ENCODE data around the gene FARP1.

Gene FARP1

GRCh38 chr13:98339684-98340425 is 197.0 kb downstream of the FARP1 start:
- ChIA-PET POLR2A (no interaction called here), CTCF (interaction anchor here (1.2 kb wide), 1 partner anchor 26 kb away, joined by 3 read pairs; no protein-coding TSS in a partner anchor)
- TF ChIP-seq CTCF (IDR thresholded peaks at IDR 0.05; ENCODE audit: insufficient read depth, low read length, missing control alignments) = no peak

GRCh38 chr13:98342953-98343352 is 200.1 kb downstream of the FARP1 start:
- ChIA-PET CTCF (interaction anchor here (1.5 kb wide), 1 partner anchor 309 kb away, joined by 5 read pairs; no protein-coding TSS in a partner anchor), POLR2A (no interaction called here)
- H3K4me3 ChIP-seq (ENCODE audit: low read depth, low read length) = no peak overlapping the region
- no peak for DNase-seq (ENCODE audit: low read depth, low spot score)
- no peak for TF ChIP-seq CTCF (IDR thresholded peaks at IDR 0.05; ENCODE audit: insufficient read depth, low read length, missing control alignments)

More at GRCh38 chr13:98339684-98340425, 197.0 kb downstream of the FARP1 start:
- H3K4me3 ChIP-seq (ENCODE audit: low read depth, low read length) = no peak overlapping the region
- DNase-seq (ENCODE audit: low read depth, low spot score) = no peak

- ChIA-PET POLR2A (no interaction called here), CTCF (interaction anchor here (1.5 kb wide), 1 partner anchor 310 kb away, joined by 5 read pairs; no protein-coding TSS in a partner anchor)
- no peak overlapping the region for H3K4me3 ChIP-seq (ENCODE audit: low read depth, low read length)
- no peak for TF ChIP-seq CTCF (IDR thresholded peaks at IDR 0.05; ENCODE audit: insufficient read depth, low read length, missing control alignments)
- DNase-seq (ENCODE audit: low read depth, low spot score) = no peak
Observed at GRCh38 chr13:98343461-98343860, 200.6 kb downstream of the FARP1 start.

- no peak overlapping the region for H3K4me3 ChIP-seq (ENCODE audit: low read depth, low read length)
- ChIA-PET CTCF (interaction anchor here (1.4 to 1.5 kb wide), 2 partner anchors 16 to 311 kb away, joined by 4 to 5 read pairs; no protein-coding TSS in a partner anchor), POLR2A (no interaction called here)
- no peak for DNase-seq (ENCODE audit: low read depth, low spot score)
- TF ChIP-seq CTCF (IDR thresholded peaks at IDR 0.05; ENCODE audit: insufficient read depth, low read length, missing control alignments) = no peak
Observed at GRCh38 chr13:98344392-98344791, 201.5 kb downstream of the FARP1 start.

GRCh38 chr13:98345107-98345935 is 202.4 kb downstream of the FARP1 start:
- ChIA-PET CTCF (interaction anchor here (0.6 to 1.4 kb wide), 3 partner anchors 17 to 199 kb away, joined by 3 to 4 read pairs (median 3); no protein-coding TSS in a partner anchor), POLR2A (no interaction called here)
- TF ChIP-seq CTCF (IDR thresholded peaks at IDR 0.05; ENCODE audit: insufficient read depth, low read length, missing control alignments) = no peak
- DNase-seq (ENCODE audit: low read depth, low spot score) = no peak
- no peak overlapping the region for H3K4me3 ChIP-seq (ENCODE audit: low read depth, low read length)

All from AG04449 (cell line).